Astrocyte of the cerebellum (primary cell): ENCODE measurements around the gene MRPL51.

ENCODE experiments used
- DNase-seq: peaks from one replicate; pipeline ENCODE4 v3.0.0-alpha.2; 2011; ENCODE audit warnings: low read depth
- H3K4me3 ChIP-seq: 2 replicates; pipeline ENCODE4 v1.5.1; 2011; ENCODE audit warnings: mild to moderate bottlenecking, low read depth, low read length, moderate library complexity
- in situ Hi-C: cut with HindIII; loops from 2 replicates; pipeline ENCODE4 v1.10.0; 2017; ENCODE audit warnings: low sequenced_read_pairs
- TF ChIP-seq, protein P1 (sequence below): IDR thresholded peaks from 2 replicates; pipeline ENCODE4 v1.5.1; 2012; ENCODE audit warnings: low read length, low read depth, moderate library complexity, mild to moderate bottlenecking; ENCODE audit errors: missing control alignments

Gene MRPL51

DNA sequence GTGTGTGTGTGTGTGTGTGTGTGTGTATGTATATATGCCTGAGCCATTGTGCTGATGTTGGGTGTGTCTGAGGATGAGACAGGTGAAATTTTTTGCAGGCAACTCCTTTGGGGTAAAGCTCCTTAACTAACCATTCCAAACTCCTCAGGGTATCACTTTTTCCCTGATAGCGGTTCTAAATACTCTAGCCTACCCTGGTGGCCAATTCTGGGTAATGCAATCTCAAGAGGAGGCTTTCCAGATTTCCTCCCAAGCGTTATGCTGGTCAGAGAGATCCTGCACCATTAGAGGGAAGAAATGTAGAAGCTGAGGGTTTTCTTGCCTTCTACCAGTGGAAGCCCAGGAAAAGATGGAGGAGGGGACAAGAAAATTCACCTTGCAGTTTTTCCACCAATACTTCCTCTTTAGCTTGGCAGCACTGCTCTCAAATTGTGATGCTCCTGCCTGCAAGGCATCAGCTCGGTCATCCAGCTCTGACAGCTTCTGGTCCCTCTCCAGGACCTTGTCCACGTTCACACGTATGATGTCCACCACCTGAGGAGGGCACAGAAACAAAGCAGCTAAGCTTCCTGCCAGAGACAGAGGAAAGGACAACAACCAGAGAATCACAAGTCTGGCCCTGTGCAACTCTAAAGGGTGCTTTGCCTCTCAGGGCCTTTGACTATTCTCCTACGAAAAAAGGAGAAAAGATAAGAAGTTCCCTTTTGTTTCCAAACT lies 27.4 kb downstream of the MRPL51 start:
- in situ Hi-C loops = loop anchor here (10.0 kb wide), 1 partner anchor 71 kb away; no protein-coding TSS in a partner anchor
- peak; percentile 66 for DNase-seq
- TF ChIP-seq, protein P1, sequence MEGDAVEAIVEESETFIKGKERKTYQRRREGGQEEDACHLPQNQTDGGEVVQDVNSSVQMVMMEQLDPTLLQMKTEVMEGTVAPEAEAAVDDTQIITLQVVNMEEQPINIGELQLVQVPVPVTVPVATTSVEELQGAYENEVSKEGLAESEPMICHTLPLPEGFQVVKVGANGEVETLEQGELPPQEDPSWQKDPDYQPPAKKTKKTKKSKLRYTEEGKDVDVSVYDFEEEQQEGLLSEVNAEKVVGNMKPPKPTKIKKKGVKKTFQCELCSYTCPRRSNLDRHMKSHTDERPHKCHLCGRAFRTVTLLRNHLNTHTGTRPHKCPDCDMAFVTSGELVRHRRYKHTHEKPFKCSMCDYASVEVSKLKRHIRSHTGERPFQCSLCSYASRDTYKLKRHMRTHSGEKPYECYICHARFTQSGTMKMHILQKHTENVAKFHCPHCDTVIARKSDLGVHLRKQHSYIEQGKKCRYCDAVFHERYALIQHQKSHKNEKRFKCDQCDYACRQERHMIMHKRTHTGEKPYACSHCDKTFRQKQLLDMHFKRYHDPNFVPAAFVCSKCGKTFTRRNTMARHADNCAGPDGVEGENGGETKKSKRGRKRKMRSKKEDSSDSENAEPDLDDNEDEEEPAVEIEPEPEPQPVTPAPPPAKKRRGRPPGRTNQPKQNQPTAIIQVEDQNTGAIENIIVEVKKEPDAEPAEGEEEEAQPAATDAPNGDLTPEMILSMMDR = peak; percentile 95
- no peak overlapping the region for H3K4me3 ChIP-seq

DNA sequence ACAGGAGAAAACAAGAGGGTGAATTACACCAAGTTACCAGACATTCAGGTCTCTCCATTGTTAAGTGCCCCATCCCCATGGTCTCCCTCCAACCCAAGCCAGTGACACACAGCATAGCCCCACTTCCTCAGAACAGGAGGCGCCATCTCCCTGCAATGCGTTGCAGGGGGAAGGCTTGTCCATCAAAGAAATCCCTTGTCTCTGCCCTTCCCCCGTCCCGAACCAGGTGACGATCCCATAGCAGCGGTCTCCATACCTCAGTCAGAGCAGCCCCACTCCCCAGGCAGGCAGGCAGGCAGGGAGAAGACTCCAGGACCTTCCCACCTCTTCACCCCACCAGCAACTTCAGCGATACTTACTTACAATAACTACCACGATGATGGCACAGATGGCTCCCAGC lies 28.5 kb downstream of the MRPL51 start:
- in situ Hi-C loops = loop anchor here (10.0 kb wide), 1 partner anchor 70 kb away; no protein-coding TSS in a partner anchor
- no peak for DNase-seq
- no peak overlapping the region for H3K4me3 ChIP-seq
- TF ChIP-seq, protein P1 = no peak

DNA sequence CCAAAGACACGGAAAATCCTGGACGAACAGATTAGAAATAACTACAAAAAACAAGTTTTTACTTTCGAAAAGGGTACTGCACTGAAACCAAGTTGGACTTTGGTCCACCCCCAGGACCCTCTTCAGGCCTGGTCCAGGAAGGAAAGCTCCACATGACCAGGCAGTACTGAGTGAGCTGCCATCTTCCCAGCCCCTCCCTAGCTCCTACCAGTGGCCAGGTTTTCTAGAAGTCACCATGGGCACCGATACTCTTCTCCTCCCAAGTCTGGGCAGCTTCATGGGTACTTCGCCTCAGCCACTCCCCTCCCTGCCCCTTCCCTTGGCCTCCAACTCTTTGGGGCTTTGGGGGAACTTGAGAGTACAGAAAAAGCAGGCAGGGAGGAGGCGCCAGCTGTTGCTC lies 29.2 kb downstream of the MRPL51 start:
- H3K4me3 ChIP-seq = no peak overlapping the region
- TF ChIP-seq, protein P1 = no peak
- in situ Hi-C loops = loop anchor here (10.0 kb wide), 1 partner anchor 69 kb away; no protein-coding TSS in a partner anchor
- no peak for DNase-seq

DNA sequence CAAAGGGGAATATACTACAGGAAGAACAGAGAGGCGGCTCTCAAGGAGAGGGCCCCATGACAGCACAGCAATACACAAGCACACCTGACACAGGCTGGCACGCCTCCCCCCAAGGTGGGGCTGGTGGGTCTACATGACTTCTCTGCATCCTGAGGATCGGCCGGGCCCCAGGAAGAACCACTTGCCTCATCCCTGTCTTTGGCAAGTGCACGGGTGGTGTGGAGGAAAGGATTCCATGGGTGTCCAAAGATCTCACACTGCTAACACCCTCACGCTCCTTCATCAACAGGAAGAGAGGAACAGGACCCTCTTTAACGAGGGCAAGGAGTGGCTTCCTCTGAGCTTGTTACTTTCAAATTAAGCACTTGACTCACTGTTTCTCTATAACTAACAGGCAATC lies 29.8 kb downstream of the MRPL51 start:
- in situ Hi-C loops = loop anchor here (10.0 kb wide), 1 partner anchor 68 kb away; no protein-coding TSS in a partner anchor
- DNase-seq = no peak
- TF ChIP-seq, protein P1 = no peak
- no peak overlapping the region for H3K4me3 ChIP-seq

DNA sequence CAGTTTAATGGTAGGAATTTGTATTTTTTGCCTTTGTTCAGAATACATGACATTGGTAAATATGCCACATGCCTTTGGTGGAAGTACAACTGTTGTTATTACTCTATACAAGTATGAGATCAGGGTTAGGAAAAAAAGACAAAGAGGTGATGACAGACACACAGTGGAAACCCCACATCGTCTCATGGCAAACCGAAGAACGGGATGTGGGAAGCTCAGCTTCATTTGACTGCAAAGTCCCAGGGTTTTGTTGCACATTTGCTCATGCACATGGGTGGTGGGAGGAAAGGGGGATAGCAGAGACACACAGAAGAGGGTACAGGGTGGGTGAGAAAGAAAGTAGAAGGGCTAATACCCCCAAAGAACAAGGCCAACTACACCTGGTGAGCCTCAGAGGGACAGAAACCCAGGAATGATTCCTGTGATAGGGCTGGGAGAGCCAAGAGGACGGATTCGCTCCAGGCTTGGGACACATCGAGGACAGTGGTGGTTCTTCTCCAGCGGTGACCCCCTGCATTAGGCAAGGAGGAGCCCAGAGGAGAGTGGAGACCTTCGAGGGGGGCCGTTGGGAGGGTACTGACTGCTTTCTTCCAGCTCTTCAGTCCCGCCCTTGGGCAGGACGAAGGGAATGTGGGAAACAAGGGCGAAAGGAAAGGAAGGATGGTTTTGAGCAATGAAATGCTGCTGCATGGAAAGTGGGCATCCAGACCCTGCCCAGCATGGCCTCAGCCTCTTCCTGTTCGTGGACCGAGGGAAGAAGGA lies 30.6 kb downstream of the MRPL51 start:
- DNase-seq = no peak
- TF ChIP-seq, protein P1 = no peak
- in situ Hi-C loops = loop anchor here (10.0 kb wide), 1 partner anchor 68 kb away; no protein-coding TSS in a partner anchor
- no peak overlapping the region for H3K4me3 ChIP-seq

DNA sequence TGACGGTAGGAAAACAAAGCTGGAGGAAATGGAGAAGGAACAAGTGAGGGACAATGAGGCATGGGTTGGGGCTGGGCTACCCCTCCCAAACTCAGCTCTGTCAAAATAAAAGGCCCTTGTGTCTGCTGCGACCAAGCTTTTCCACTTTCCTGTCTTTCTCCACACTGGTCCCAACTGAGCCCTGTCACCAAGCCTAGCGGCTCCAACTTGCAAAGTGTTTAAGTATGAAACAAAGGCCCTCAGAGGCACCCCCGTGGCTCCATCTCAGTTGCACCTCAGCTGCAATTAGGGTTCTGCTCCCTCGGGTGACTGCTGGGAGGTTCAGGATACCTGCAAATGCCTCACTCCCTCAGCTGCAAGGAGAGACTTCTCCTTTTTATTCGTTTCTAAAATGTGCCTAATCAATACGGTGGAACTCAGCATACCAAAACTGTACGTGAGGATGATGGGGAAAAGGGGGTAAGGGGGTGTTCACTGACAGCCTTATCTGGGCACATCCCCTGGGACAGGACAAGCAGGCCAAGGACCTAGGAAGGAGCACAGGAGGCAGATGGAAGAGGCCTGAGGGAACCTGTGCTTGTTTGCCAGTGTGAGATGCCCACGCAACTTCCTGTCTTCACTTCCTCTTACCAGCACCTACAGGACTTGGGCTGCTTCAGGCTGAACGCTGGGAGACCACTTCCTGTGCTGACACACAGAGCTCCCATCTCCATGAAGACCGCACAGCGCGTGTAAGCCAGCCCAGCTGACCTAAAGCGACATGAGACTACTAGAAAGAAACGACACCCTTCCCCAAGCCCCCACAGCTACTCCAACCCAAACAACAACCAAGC lies 31.4 kb downstream of the MRPL51 start:
- in situ Hi-C loops = loop anchor here (10.0 kb wide), 1 partner anchor 67 kb away; no protein-coding TSS in a partner anchor
- no peak for DNase-seq
- TF ChIP-seq, protein P1 = no peak
- H3K4me3 ChIP-seq = no peak overlapping the region
